HG03442 (cell line): ENCODE measurements around the gene CALML6.
"Not testable (repeated sequence)": the region's sequence is repeated elsewhere in the genome, so short reads cannot be mapped to it uniquely, and the experiment has no call there.

Experiments
- ATAC-seq: cut with Tn5 transposase; IDR thresholded peaks from one replicate; pipeline ENCODE4 v1.9.1; 2021; ENCODE audit warnings: mild to moderate bottlenecking, moderate library complexity; ENCODE audit not compliant: unreplicated experiment

The CALML6 gene

DNA sequence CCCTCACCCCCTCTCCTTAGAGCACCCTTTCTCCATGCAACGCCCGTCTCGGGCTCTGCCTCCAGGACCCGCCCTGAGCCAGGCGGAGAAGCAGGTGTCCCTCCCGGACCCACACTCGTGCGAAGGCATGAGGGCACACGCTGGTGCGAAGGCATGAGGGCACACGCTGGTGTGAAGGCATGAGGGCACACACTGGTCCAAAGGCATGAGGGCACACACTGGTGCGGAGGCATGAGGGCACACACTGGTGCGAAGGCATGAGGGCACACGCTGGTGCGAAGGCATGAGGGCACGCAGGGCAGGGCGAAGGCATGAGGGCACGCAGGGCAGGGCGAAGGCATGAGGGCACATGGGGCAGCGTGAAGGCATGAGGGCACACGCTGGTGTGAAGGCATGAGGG lies 9.8 kb downstream of the CALML6 start:
- ATAC-seq = no peak

DNA sequence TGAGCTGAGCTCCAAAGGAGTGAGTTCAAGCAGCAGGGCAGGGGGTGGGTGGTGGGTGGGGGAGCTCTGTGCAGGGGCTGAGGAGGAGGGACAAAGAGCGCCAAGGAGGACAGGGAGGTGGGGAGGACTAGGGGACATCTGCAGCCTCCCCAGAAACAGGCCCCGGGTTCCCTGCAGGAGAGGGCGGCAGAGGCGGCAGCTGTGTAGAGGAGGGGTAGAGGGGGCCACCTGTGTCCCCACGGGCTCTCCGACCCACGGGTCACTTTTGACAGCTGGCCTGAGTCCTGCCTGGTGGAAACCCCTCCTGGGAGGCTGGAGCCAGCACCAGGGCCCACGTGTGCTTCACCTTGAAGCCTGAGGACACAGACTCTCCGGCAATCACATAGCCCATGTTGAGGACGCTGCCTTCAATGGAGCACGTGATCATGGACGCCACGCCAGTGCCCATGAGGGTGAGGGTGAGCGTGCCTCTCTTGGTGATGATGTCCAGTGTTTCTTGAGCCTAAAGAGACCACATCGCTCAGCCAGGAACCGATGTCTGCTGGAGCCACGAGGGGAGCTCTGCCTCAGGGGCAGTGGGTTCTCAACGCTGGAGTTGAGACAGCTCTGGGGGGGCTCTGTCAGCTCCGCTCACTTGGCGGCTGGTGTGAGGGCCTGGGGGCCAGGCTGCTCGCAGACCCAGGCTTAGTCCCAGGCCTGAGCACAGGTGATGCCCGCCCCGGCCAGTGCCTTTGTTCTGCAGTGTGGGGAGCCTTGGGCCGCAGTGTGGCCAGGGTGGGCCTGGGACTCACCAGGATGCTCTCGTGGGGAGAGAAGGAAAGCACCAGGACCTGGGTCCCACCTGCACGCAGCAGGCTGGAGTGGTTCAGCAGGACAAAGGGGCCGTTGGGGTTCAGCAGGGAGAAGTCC lies 10.6 kb downstream of the CALML6 start:
- ATAC-seq = no peak

GRCh38 chr1:1926346-1926811 lies 11.3 kb downstream of the CALML6 start:
- ATAC-seq = no peak

DNA sequence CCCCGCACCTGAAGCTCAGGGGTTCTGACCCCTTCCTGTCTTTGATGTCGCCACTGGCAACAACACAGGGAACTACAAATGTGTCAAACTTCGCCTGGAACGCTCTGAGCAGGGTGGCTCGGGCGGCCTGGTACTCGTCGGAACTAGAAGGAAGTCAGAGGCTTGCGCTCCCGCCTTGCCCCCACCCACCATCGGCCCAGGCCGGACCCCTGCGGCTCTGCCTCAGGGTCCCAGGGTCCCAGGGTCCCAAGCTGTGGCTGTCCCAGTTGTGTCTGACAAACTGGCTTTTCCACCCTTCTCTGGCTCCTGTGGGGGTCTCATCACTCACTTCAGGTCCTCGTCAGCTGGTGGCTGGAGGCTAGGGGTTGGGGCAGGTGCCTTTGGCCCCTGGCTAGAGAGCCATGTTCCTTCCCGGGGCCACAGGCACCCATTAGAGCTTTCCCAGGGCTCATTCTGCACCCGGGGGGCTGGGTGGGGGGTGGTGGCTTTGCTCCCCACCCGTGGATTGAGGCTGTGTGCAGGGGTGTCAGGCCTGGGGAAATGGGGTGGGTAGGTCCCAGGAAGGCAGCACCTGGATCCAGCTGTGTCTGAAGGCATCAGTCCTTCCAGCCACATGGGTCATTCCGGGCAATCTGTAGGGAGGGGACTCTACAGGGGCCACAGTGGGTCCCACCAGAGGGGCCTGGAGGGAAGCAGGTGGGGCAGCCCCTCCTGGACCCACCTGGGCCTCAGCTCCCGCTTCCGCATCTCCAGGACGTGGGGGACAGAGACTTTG lies 12.0 kb downstream of the CALML6 start:
- ATAC-seq = no peak

DNA sequence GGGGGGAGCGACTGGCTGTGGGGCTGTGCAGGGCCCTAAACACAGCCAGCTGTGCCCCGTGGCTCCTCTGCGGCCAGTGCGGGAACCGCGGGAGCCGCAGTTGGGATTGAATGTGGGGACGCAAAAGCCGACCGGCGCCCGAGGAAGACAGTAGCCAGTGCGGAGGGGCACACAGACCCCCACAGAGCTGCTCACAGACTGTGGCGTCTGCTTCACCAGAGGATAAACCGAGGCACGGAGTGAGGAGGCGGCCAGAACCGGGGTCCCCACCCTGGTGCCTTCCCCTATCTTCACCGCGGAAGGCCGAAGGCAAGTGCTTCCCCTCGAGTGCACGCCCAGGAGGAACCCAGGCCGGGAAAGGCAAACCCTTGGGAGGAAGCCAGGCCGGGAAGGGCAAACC lies 12.7 kb downstream of the CALML6 start:
- no peak for ATAC-seq

DNA sequence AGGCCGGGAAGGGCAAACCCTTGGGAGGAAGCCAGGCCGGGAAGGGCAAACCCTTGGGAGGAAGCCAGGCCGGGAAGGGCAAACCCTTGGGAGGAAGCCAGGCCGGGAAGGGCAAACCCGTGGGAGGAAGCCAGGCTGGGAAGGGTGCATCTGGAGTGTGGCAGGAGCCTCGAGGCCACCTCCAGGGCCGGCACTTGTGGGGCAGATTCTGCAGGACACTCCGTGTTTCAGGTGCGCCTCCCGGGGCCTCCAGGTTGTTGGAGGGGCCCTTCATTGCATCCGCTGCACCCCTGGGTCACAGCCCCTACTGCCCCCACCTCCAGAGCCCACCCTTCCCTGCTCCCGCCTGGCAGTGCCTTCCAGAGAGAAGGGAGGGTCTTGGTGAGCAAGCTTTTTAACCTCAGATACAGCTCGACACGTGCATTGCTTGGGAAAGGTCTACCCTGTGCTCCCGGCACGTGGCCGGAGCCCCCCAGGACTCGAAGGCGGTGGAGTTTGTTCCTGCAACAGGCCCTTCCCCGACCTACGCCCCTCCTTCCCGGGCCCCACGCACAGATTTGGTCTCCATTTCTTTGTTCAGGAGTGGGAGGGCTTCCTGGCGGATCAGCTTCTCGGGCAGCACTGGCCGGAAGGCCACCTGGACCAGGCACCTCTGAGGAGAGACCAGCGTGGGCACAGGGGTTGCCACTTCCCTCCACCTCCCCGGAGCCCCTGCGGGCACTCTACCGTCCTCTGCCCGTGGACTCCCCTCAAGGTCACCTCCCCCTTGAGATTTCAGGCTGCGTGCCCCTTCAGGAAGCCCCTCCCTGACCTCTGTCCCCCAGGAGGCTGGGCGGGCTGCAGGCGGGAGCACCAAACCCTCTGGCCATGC lies 13.4 kb downstream of the CALML6 start:
- ATAC-seq = no peak

GRCh38 chr1:1929102-1929638 lies 14.1 kb downstream of the CALML6 start:
- ATAC-seq = no peak

DNA sequence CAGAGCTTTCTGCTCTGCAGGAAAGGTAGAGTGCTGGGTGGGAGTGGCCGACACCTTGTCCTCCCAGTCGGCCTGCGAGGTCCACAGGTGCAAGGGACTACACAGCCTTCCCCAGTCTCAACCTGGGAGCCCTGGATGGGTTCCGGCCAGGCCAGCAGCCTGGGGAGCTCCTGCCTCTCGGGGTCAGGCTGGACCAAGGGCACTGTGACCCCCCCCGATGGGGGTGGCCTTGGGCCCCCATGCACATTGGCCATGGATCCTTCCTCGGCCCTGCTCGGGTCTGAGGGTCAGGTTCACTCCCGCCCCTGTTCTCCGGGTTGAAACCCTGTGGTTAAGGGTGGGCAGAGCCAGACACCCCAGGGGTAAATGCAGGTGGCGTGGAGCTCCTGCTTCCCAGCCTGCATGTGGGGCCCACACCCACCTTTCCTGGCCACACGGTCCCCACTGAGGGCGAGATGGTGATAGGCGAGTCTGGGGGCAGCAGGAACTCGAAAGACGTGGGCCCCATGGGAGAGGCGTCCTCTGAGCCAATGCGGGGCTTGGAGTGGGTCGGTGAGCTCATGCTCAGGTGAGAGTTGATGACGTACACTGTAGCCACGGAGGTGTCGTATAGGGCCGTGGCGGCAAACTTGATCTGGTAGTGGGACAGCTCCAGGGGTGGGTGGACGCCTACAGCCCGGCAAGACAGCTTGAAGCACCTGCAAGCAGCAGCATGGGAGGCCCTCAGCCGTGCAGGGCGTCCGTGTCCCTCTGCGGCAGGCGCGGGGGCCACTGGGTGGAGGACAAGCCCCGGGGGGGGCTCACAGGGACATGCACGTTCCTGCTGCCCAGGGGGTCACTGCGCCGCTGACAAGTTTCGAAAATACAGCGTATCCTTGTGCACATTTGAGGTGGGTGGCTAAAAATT lies 14.8 kb downstream of the CALML6 start:
- ATAC-seq = no peak

DNA sequence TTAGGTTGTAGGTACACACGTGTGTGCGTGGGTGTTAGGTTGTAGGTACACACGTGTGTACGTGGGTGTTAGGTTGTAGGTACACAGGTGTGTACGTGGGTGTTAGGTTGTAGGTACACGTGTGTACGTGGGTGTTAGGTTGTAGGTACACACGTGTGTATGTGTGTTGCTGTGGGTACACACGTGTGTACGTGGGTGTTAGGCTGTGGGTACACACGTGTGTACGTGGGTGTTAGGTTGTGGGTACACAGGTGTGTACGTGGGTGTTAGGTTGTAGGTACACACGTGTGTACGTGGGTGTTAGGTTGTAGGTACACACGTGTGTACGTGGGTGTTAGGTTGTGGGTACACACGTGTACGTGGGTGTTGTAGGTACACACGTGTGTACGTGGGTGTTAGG lies 19.8 kb downstream of the CALML6 start:
- ATAC-seq = not testable (repeated sequence)

DNA sequence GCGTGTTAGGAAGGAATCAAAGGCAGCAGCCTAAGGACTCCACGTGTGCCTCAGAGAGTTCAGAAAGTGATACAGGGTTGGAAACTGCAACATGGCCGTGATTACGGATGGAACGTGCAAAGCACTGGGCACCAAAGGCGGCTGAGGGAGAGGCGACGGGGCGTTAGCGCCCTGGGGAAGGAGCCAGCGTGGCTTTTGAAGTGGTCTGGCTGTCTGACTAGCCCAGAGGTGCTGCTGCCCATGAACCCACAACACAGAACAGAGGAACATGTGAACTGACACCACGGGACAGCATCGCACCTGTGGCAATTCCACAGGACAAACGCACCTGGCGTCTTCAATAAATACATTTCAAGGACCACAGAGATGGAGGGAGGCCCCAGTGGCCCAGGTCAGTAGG lies 22.0 kb downstream of the CALML6 start:
- no peak for ATAC-seq

GRCh38 chr1:1937549-1938275 lies 22.7 kb downstream of the CALML6 start:
- no peak for ATAC-seq

DNA sequence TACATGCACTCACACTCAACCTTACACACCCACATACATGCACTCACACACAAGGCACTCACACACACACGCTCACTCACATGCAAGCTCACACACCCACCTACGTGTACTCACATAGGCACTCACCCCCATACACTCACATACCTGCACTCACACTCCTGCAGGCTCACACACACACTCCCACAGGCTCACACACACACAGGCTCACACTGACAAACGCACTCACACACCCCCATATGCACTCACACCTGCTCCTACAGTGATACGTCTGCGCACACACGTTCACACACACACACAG lies 23.2 kb downstream of the CALML6 start:
- ATAC-seq = no peak

- no peak for ATAC-seq
Observed at GRCh38 chr1:1938613-1939295, 23.7 kb downstream of the CALML6 start.

- ATAC-seq = no peak
Observed at GRCh38 chr1:1939296-1940122, 24.4 kb downstream of the CALML6 start.

GRCh38 chr1:1940123-1940425 lies 25.0 kb downstream of the CALML6 start:
- ATAC-seq = no peak

GRCh38 chr1:1941211-1941841 lies 26.3 kb downstream of the CALML6 start:
- no peak for ATAC-seq
